GM13977 (cell line): ENCODE measurements around the gene CEBPE.

ENCODE experiments used
- DNase-seq: peaks from one replicate; pipeline ENCODE4 v3.0.0; 2012; ENCODE audit warnings: low spot score
- CTCF ChIP-seq: IDR thresholded peaks from 2 replicates; pipeline ENCODE4 v1.5.1; 2012; ENCODE audit warnings: mild to moderate bottlenecking, control low read depth; ENCODE audit not compliant: insufficient read depth; ENCODE audit errors: extremely low read depth, missing control alignments
- in situ Hi-C: fragments of 300-500 bp; cut with MboI; formaldehyde crosslinking; loops from one replicate; pipeline ENCODE4 v1.12.0; 2022; ENCODE audit warnings: low sequenced_read_pairs, low pct_unique_long_range_greater_than_20kb, mixed read lengths, inconsistent platforms; ENCODE audit not compliant: unreplicated experiment

The CEBPE gene

GRCh38 chr14:23105348-23105824 is 13.7 kb downstream of the CEBPE start:
- TF ChIP-seq CTCF = no peak
- in situ Hi-C loops = no loop called here
- no peak for DNase-seq

- no peak for DNase-seq
- in situ Hi-C loops = no loop called here
Measured at GRCh38 chr14:23104591-23105347, 14.3 kb downstream of the CEBPE start, which contains the start of gene CIROP. Gene CIROP (minus strand): TSS chr14:23104989. CDS start chr14:23104920, 69 bp downstream.

GRCh38 chr14:23104070-23104590 is 14.9 kb downstream of the CEBPE start:
- DNase-seq = no peak
- no peak for TF ChIP-seq CTCF
- in situ Hi-C loops = no loop called here

More at GRCh38 chr14:23104591-23105347, 14.3 kb downstream of the CEBPE start, which contains the start of gene CIROP:
- no peak for TF ChIP-seq CTCF

GRCh38 chr14:23103581-23103980 is 15.5 kb downstream of the CEBPE start:
- no peak for TF ChIP-seq CTCF
- in situ Hi-C loops = no loop called here
- DNase-seq = no peak

GRCh38 chr14:23102801-23103200 is 16.3 kb downstream of the CEBPE start:
- in situ Hi-C loops = no loop called here
- no peak for TF ChIP-seq CTCF
- no peak for DNase-seq

GRCh38 chr14:23101986-23102625 is 16.9 kb downstream of the CEBPE start:
- no peak for TF ChIP-seq CTCF
- in situ Hi-C loops = no loop called here
- no peak for DNase-seq
